HG03521 (cell line): ENCODE measurements around the gene DDX56.
"Not testable (repeated sequence)": the region's sequence is repeated elsewhere in the genome, so short reads cannot be mapped to it uniquely, and the experiment has no call there.

Experiments
- ATAC-seq: cut with Tn5 transposase; IDR thresholded peaks from one replicate; pipeline ENCODE4 v1.9.1; 2021; ENCODE audit warnings: mild to moderate bottlenecking, moderate library complexity; ENCODE audit not compliant: unreplicated experiment

Gene DDX56

DNA sequence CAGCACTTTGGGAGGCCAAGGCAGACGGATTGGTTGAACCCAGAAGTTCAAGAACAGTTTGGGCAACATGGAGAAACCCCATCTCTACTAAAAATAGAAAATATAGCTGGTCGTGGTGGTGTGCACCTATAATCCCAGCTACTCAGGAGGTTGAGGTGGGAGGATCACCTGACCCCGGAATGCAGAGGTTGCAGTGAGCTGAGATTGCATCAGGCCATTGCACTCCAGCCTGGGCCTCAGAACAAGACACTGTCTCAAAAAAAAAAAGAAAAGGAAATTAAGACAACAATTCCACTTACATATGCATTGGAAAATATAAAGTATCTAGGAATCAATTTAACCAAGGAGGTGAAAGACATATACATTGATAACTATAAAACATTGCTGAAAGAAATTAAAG lies 25.5 kb upstream of the DDX56 start:
- ATAC-seq: no peak

DNA sequence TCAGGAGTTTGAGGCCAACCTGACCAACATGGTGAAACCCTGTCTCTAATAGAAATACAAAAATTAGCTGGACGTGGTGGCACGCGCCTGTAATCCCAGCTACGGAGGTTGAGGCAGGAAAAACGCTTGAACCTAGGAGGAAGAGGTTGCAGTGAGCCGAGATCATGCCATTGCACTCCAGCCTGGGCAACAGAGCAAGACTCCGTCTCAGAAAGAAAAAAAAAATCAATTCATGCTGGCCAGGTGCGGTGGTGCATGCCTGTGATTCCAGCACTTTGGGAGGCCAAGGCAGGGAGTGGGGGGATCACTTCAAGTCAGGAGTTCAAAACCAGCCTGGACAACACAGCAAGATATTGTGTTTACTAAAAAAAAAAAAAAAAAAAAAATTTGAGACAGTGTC lies 23.5 kb upstream of the DDX56 start:
- ATAC-seq: not testable (repeated sequence)

DNA sequence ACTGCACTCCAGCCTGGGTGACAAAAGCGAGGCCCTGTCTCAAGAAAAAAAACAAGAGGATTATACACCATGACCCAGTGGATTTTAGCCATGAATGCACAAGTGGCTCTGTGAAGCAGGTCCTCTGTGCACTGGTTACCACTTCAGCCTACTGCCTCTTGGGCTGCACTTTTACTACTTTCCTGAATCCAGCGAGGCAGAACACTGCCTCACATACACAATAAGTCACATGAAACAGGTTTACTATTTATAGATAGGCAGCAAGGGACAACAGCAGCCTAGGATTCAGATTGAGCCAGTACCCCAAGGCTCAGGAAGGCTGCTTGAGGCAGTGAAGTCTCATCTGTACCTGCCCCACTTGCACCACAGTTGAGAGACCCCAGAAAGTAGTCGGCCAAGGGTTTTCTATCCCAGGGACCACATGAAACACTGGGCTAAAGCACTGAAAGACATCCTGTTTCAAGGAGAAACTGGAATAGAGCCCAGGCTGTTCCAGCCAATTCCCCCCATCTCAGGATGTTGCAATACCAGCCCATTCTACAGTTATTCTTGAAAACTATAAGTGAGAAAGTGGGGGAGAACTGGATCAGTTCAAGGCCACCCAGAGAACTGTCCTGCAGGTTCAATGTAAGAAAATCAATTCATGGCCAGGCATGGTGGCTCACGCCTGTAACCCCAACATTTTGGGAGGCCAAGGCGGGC lies 22.4 kb upstream of the DDX56 start:
- ATAC-seq: no peak

DNA sequence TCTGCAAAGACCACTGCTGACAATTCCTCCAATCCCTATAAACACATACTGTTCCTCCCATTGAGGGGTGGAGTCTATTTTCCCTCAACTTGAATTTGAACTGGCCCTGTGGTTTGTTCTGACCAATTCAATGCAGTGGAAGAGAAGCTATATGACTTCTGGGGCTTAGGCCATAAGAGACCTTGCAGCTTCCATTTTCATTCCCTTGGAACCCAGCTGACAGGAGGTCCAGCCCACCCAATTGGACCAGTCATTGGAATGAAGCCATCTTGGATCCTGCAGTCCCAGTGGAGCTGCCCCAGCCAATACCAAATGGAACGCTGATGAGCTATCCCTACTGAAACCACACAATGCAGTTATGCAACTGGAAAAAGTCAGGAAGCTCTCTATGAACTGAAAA lies 17.2 kb upstream of the DDX56 start:
- no peak for ATAC-seq

DNA sequence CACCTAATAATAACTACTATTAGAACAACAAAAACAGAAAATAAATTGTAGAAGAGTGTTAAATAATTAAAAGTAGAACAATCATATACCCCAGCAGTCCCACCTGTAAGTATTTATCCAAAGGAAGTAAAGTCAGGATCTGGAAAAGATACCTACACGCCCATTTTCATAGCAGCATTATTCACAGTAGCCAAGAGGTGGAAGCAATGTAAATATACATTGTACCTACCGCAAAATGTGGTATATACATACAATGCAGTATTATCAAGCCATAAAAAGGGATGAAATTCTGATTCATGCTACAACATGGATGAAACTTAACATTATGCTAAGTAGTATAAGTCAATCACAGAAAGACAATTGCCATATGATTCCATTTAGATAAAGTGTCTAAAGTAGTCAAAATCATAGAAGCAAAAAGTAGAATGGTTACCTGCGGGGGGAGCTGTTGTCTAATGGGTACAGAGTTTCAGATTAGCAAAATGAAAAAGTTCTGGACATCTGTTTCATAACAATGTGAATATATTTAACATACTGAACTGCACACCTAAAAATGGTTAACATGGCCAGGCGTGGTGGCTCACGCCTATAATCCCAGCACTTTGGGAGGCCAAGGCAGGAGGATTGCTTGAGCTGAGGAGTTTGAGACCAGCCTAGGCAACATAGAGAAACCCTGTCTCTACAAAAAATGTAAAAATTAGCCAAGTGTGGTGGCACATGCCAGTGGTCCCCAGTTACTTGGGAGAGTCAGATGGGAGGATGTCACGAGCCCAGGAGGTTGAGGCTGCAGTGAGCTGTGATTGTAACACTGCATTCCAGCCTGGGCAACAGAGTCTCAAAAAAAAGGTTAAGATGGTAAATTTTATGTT lies 14.4 kb upstream of the DDX56 start:
- no peak for ATAC-seq

DNA sequence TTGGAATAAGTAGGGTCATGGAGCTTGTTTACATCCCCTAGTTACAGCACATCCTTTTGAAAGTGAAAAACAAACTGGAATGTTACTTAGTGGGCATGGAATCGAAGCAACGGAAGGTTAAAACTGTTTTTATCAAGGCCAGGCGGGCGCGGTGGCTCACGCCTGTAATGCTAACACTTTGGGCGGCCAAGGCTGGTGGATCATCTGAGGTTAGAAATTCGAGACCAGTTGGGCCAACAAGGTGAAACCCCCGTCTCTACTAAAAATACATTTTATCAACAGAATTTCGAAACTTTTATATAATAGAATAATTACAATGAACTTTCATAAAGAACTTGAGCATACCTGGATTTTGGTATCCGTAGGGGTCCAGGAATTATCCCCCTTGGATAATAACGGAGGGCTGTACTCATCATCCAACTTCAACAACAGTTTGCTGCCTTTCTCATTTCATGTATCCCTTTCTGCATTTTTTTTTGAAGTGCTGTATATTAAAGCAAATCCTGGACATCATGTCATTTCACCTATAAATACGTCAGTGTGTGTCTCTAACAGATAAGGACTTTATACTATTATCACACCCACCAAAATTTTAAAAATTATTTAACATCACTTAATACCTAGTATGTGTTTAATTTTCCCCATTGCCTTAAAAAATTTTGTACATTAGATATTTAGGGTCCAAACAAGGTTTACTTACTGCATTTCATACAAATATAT lies 9.6 kb upstream of the DDX56 start:
- ATAC-seq: no peak

DNA sequence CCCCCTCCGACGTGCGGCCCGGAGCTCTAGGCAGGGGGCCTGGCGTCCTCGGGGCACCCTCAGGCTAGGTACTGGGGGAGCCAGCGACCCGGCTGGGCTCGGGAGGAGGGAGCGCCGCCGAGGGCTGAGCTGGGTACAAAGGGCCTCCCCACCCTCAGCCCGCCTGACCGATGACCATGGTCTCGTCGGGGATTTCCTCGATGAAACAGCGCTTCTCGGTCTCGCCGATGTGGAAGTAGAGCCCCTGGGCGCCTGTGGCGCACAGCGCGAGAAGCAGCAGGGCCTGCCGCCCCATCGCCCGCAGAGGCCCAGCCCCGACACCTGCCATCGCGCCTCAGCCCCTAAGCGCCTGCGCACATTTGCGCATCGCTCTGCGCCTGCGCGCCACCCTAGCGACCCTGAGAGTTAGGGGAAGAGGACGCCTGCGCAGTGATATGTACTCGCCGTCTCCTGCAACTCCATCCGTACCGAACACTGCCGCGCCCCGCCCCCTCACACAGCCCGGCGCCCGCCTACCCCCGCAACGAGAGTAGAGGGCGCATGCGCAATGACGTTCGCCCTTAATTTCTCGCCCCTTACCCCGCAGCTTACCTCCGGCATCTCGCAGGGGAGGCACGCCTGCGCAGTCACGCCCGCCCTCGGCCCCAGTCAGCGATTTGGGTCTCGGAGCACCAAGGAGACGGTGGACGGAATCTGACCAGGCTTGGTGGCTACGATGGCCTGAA lies 8.3 kb upstream of the DDX56 start, which contains the start of gene TMED4:
TSS of gene TMED4 (minus strand) at position 353 of the 725 bp plus-strand sequence. CDS start at position 328, 25 bp downstream.
- ATAC-seq: peak; percentile 89

DNA sequence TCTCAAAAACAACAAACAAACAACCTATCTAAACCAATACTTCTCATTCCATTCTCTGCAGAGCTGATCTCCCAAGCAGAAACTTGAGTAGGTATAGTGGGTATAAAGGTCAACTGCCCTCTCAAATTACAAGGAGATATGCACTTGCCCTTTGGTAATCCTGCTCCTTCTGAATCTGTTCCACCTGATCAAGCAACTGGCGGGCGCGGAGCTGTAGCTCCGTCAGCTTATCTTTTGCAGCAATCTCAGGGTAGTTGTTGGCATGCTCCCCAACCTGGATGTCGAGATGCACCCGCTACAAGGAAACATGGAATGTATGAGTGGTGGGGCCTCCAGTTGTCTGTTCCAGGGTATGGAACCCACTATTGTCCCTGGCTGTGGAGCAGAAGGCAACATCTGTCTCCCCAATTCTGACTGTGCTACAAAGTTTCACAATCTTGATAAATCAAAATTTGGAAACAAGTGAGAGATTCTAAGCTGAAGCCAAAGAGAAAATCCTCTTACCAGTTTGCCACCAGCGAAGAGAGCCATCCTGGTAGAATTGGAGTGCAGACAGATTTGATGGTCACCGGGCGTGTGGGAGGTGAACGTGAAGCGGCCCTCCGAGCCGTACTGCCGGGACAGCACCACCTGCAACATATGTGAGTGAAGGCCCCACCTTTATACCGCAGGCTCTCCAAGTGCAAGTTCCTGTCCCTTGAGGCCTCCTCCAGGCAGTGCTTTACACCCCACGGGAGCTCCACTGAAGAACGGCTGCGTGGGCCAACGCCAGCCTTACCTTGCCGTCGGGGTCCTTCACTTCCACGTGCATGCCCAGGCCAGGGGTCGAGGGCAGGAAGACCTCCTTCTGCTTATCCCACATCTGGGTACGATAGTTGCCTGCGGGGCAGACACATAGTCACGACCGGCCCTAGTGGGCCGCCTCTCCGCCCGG lies 7.5 kb upstream of the DDX56 start:
- ATAC-seq: peak; percentile 14

DNA sequence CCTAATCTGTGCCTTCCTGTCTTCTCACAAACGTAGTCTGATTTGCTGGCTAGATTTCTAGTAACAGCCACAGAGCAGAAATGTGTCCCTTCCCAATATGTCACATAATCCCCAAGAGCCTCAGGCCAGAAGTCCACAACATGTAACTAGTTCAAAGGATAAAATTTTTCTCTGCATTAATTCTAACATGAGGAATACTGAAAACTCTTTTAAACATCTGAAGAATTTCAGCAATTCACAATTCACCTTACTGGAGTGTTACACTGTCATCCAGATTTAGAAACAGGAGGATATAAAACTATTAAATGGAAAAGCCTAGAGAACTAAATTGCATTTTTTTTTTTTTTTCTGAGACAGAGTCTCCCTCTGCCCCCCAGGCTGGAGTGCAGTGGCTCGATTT lies 2.5 kb upstream of the DDX56 start:
- no peak for ATAC-seq

DNA sequence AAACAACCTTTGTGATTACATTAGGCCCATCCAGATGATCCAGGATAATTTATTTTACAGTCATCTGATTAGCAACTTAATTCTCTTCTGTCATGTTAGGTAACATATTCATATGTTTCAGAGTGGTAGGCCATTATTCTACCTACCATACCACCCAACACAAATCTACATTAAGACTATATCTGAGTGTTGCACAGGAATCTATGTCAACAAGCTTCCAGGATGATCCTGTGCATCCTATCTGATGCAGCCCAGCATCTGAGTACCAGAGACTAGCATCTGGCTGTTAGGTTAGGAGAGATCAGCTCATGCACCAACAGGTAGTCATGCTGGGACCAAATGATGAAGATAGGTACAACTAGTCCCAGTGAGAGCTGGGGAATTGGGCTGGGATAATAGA lies 1.3 kb upstream of the DDX56 start:
- no peak for ATAC-seq

DNA sequence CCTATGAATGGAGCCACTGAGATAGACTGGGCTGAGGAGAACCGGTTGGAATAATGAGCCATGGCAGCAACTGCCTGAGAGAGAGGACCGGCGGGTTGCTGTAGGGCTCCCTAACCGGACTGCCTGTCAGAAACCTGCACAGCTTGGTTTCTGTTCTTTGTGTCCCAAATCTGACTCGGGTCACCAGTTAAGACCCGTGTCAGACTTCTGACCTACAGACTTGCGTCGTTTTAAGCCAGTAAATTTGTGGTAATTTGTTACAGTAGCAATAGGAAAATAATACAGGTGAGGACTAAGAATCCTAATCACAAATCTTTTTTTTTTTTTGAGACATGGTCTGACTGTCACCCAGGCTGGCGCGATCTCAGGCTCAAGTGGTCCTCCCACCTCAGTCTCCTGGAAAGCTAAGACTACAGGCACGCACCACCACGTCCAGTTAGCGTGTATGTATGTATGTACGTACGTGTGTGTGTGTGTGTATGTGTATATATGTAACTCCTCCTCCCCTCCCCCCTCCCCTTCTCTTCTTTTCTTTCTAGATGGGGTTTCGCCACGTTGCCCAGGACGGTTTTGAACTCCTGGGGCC lies 672 bp upstream of the DDX56 start:
- ATAC-seq: no peak

DNA sequence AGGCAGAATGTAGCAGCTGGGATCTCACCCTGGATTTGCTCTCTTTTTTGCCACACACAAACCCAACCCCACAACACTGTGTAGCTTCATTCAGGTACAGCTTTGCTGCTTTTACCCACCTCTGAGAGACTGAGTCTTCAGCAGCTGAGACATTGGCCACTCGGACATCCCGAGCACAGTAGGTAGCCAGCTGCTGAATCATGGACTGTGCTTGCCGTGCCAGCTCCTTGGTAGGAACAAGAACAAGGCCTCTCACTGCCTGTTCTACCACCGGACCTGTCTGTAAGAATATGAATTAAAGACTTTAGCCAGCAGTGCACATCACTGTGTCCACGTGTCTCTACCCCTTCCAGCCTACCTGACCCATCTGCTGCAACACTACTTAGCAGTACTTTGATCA lies 937 bp downstream of the DDX56 start:
- no peak for ATAC-seq

DNA sequence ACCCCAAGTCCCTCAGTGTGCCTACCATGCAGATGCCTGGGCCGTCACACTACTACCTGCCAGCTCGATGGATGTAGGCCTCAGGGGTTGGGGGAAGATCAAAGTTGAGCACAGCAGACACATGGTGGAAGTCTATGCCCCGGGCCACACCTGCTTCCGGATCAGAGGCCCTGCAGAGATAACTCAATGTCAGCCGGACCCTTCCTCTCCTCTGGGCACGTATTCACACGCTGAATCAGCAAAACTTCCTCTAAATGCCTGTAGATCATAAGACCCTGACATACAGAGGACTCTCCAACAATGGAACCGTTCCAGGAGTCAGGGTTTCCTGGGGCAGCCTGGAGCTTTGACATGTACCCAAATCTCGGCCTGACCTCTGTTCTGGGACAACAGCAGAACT lies 3.7 kb downstream of the DDX56 start:
- no peak for ATAC-seq

DNA sequence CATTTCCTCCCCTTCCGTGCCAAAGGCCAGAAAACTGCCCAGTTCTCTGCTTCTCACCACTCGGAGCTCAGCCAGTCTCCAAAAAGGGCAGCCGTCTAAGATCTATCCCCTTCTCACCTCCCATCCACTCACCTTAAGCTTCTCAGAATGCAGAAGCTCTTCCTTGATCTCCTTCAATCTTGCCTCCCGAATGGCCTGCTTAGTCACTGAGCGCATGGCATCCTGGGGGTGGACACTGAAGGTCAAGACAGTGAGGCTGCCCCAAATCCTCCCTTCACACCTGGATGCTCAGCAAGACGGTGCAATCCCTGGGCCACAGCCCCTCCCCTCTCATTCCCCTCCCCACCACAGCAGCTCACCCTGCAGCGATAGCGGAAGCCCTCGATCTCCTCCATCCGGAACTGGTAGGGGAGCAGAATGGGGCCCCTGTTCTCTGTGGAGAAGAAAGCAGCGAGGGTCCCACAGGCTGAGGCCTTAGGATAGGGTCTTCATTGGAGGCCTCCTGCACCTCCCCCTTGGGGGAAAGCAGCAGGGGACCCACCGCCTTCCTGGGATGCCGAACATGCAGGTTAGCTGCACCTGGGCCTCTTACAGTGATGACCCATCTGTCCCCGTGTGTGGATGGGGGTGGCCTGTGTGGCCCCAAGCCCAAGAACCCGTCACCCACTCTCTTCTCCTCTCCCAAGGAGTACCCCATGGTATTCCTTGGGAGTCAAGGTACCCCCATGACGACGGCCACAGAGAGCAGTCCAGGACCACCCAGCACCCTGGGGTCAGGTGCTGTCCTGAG lies 4.7 kb downstream of the DDX56 start:
- ATAC-seq: no peak

DNA sequence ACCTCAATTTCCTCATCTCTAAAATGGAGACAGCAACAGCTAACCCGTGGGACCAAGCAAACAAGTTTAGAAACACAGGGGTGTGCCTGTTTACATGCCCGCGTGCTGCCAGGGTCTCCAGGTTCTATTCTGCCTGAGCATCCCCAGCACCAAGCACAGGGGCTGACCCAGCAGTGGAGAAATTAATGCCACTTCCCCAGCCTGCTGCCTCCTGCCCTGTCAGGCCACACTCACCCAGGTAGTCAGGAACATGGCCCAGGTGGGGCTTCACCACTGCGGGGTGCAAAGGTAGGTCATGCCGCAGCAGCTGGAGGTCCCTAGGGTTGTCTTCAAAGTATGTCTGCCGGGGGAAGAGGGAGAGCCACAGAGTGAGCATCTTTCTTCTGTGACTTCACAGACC lies 5.8 kb downstream of the DDX56 start:
- no peak for ATAC-seq

DNA sequence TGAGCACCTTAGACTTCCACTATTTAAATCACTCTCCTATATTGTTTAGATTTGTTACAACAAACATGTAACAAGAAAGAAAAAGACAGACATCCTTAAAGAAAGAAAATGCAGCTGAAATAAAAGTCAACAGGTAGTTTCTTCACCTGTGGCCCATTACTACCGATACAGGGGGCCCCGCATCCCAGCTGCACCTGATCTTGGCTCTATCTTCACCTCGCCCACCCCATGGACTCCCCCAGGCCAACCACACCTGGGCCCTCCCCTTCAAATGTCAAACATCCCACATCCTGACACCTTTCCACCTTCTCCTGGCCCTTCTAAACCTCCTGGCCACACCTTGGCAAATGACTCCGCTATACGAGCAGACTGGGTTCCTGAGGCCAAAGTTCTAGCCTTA lies 7.0 kb downstream of the DDX56 start:
- no peak for ATAC-seq

DNA sequence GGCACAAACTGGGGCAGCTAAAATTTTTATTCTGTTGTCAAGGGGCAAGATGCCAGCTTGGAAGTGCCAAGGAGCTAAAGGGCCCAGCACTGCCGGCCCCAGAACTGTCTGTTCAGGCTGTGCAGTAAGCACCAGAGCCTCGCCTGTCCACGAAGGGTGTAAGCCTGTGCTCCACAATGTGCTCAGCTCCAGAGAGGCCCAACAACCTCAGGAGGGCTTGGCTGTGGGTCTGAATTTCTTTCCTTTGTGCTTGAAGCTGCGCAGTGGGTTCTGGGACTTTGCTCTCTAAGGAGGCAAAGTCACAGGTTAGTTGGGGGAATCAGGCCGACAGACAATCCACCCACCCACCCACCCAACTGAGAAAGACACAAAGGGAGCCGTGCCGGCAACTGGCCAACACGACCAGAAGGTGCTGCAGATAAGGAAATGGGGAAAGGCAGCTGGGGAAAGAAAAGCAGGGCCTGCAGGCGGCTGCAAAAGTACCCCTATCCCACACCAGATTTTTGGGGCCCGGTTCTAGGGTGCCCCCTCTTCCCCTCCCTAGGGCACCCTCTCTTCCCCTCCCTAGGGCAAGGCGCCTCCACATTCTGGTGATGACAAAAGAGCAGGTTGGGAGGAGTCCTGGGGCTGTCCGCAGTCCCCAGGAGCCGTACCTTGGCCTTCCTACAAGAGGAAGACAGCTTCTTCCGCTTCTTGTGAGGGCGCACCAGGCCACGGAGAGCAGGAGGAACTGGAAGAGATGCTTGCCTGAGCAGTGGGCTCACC lies 7.7 kb downstream of the DDX56 start:
- ATAC-seq: no peak
